Central memory CD8-positive, alpha-beta T cell (primary cell): ENCODE measurements around the gene SLC35B3.
A peak's percentile ranks its signal among the peaks of the same experiment; 100 is the strongest.
"Not testable (repeated sequence)": the region's sequence is repeated elsewhere in the genome, so short reads cannot be mapped to it uniquely, and the experiment has no call there.

ENCODE experiments used
- ATAC-seq: fragments of 150-1000 bp; cut with Tn5 transposase; replicated peaks from 2 replicates; pipeline ENCODE4 v1.10.0; 2022; ENCODE audit warnings: mild to moderate bottlenecking, moderate FRiP score, moderate number of reproducible peaks; ENCODE audit not compliant: poor library complexity, severe bottlenecking; ENCODE audit errors: extremely low read depth
- DNase-seq, 2 donors: peaks; one replicate each; pipeline ENCODE4 v3.0.0; 2021; ENCODE audit warnings: low spot score in 2 of 2
- H3K27ac Mint-ChIP-seq: one replicate; pipeline ENCODE4 v1.8.0; 2022; ENCODE audit warnings: low read depth, mild to moderate bottlenecking, moderate library complexity, mixed read lengths
- H3K27me3 Mint-ChIP-seq: one replicate; pipeline ENCODE4 v1.8.0; 2022; ENCODE audit warnings: mixed read lengths
- H3K36me3 Mint-ChIP-seq: one replicate; pipeline ENCODE4 v1.8.0; 2022; ENCODE audit warnings: mild to moderate bottlenecking, moderate library complexity, mixed read lengths; ENCODE audit not compliant: insufficient read depth
- H3K4me1 Mint-ChIP-seq: one replicate; pipeline ENCODE4 v1.8.0; 2022; ENCODE audit warnings: mixed read lengths
- H3K4me3 Mint-ChIP-seq: one replicate; pipeline ENCODE4 v1.8.0; 2022; ENCODE audit warnings: mild to moderate bottlenecking, moderate library complexity, mixed read lengths
- H3K9me3 Mint-ChIP-seq: one replicate; pipeline ENCODE4 v1.8.0; 2022; ENCODE audit warnings: mixed read lengths

The SLC35B3 gene

DNA sequence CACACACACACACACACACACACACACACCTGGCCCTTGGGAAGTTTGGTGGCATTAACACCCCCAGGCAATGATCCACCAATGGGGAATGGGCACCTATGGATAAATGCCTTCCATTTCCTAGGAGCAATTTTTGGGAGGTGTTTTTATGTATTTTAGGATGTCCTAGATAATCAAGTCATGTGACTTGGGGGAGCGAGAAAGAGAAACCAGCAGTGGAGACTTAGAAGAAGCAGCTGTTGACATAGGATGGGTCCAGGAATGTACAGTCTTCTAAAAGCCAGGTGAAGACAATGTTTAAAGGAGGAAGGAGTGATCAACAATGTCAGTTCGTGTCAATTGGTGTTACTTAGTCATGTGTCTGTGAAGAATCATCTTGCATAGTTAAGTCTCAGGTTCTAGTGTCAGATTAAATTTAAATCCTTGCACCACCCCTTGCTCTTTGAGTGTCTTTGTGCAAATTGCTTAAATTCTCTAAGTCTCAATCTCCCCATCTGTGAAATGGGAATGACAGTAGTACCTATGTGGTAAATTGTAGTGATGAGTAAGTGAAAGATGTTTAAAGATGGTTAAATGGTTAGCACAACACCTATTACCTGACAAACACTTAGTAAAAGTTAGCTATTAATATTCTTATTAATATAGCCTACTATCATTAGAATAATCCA, 4.4 kb upstream of the SLC35B3 start:
- H3K27ac Mint-ChIP-seq = no peak overlapping the region
- peaks cover 12% of the 10 kb centered on the region for H3K36me3 Mint-ChIP-seq
- H3K4me1 Mint-ChIP-seq = peaks cover 10% of the 10 kb centered on the region
- DNase-seq (no peak), ATAC-seq (no peak)
- no peaks in the 10 kb centered on the region for H3K9me3 Mint-ChIP-seq
- H3K27me3 Mint-ChIP-seq = peaks cover 19% of the 10 kb centered on the region
- no peak overlapping the region for H3K4me3 Mint-ChIP-seq

GRCh38 chr6:8437813-8438212, 2.5 kb upstream of the SLC35B3 start:
- no peak overlapping the region for H3K27ac Mint-ChIP-seq
- no peaks in the 10 kb centered on the region for H3K9me3 Mint-ChIP-seq
- ATAC-seq (no peak), DNase-seq (no peak)
- peaks cover 9% of the 10 kb centered on the region for H3K27me3 Mint-ChIP-seq
- peaks cover 15% of the 10 kb centered on the region for H3K36me3 Mint-ChIP-seq
- H3K4me1 Mint-ChIP-seq = peaks cover 26% of the 10 kb centered on the region
- no peak overlapping the region for H3K4me3 Mint-ChIP-seq

DNA sequence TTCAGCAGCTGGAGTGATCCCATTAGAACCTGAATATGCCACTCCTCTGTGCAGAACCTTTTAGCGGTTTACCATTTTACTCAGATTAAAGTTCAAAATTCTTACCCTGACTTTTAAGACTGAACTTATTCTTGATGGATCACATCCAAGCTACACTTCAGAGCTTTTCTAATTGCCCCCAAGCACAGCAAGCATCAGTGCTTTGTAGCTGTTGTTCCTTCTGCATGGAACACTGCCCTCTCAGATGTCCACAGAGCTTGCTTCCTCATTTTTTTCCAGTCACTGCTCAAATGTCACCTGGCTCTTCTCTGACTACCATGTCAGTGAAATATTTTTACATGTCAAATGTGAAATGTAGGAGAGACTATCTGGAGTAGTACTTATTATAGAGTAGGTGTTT, 1.6 kb upstream of the SLC35B3 start:
- peaks cover under 1% of the 10 kb centered on the region for H3K27me3 Mint-ChIP-seq
- peaks cover 17% of the 10 kb centered on the region for H3K36me3 Mint-ChIP-seq
- no peak overlapping the region for H3K27ac Mint-ChIP-seq
- DNase-seq (no peak), ATAC-seq (no peak)
- H3K9me3 Mint-ChIP-seq = no peaks in the 10 kb centered on the region
- peaks cover 31% of the 10 kb centered on the region for H3K4me1 Mint-ChIP-seq
- no peak overlapping the region for H3K4me3 Mint-ChIP-seq

DNA sequence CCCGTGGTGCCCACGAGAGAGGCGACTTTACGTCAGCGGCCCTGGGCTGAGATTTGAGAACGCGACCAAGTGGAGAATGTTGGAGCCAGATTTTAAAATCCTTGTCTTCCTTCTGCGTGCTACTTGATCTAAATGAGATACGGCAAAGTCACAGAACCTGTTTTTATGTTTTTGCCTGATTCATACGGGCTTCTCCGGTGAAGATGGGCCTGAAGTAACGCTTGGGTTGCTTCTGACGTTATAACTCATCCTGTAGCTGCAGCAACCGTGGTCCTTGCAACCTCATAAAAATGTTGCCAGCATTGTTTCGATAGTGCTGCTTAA, 462 bp upstream of the SLC35B3 start:
- no peak for ATAC-seq
- DNase-seq = no peak
- Mint-ChIP-seq H3K36me3 (peaks cover 20% of the 10 kb centered on the region), H3K4me3 (peak overlapping the region; percentile 90), H3K27ac (peak overlapping the region; percentile 96), H3K27me3 (no peaks in the 10 kb centered on the region), H3K4me1 (peaks cover 39% of the 10 kb centered on the region), H3K9me3 (no peaks in the 10 kb centered on the region)

- Mint-ChIP-seq H3K27me3 (no peaks in the 10 kb centered on the region), H3K36me3 (peaks cover 20% of the 10 kb centered on the region), H3K4me3 (peak overlapping the region; percentile 90), H3K27ac (peak overlapping the region; percentile 96), H3K4me1 (peaks cover 39% of the 10 kb centered on the region), H3K9me3 (no peaks in the 10 kb centered on the region)
- ATAC-seq (peak; percentile 12), DNase-seq (no peak)
Observed at GRCh38 chr6:8434727-8435092, 635 bp downstream of the SLC35B3 start.

GRCh38 chr6:8432614-8433013, 2.7 kb downstream of the SLC35B3 start:
- Mint-ChIP-seq H3K27me3 (no peaks in the 10 kb centered on the region), H3K36me3 (peaks cover 23% of the 10 kb centered on the region), H3K4me1 (peaks cover 39% of the 10 kb centered on the region), H3K9me3 (no peaks in the 10 kb centered on the region), H3K27ac (no peak overlapping the region), H3K4me3 (no peak overlapping the region)
- DNase-seq = no peak
- no peak for ATAC-seq

DNA sequence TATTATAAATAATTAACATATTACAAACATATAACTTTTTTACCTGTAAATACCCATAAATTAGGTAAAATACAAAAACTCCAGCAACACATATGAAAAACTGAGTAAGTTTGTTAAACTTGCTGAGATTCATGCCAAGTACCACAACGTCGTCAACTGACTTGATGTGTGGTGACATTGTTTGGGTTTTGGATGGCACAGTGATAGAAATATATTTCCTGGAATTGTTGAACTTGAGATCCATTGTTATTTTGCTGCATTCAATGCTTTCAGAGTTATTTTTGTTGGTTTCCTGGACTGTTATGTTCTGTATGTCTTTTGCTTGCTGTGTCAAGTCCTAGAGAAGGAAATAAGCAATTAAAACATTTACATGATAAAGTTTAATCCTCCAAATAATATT, 5.5 kb downstream of the SLC35B3 start:
- H3K27me3 Mint-ChIP-seq = no peaks in the 10 kb centered on the region
- ATAC-seq (no peak), DNase-seq (no peak)
- H3K36me3 Mint-ChIP-seq = peaks cover 24% of the 10 kb centered on the region
- H3K9me3 Mint-ChIP-seq = no peaks in the 10 kb centered on the region
- H3K27ac Mint-ChIP-seq = no peak overlapping the region
- peaks cover 29% of the 10 kb centered on the region for H3K4me1 Mint-ChIP-seq
- H3K4me3 Mint-ChIP-seq = no peak overlapping the region

DNA sequence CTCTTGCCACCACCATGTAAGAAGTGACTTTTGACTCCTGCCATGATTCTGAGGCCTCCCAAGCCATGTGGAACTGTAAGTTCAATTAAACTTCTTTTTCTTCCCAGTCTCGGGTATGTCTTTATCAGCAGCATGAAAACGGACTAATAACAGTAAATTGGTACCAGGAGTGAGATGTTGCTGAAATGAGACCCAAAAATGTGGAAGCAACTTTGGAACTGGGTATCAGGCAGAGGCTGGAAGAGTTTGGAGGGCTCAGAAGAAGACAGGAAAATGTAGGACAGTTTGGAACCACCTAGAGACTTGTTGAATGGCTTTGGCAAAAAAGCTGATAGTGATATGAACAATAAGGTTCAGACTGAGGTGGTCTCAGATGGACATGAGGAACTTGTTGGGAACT, 8.8 kb downstream of the SLC35B3 start:
- H3K4me1 Mint-ChIP-seq, DNase-seq, H3K9me3 Mint-ChIP-seq, H3K4me3 Mint-ChIP-seq, ATAC-seq, H3K27ac Mint-ChIP-seq, H3K27me3 Mint-ChIP-seq: not testable (repeated sequence)
- H3K36me3 Mint-ChIP-seq = peaks cover 20% of the 10 kb centered on the region

GRCh38 chr6:8420031-8420588, 15.2 kb downstream of the SLC35B3 start:
- Mint-ChIP-seq H3K4me3 (no peak overlapping the region), H3K9me3 (no peaks in the 10 kb centered on the region), H3K27me3 (no peaks in the 10 kb centered on the region), H3K27ac (no peak overlapping the region), H3K4me1 (no peaks in the 10 kb centered on the region), H3K36me3 (peaks cover 29% of the 10 kb centered on the region)
- ATAC-seq = no peak
- no peak for DNase-seq

- H3K27me3 Mint-ChIP-seq = no peaks in the 10 kb centered on the region
- H3K4me3 Mint-ChIP-seq = no peak overlapping the region
- peaks cover 37% of the 10 kb centered on the region for H3K36me3 Mint-ChIP-seq
- H3K27ac Mint-ChIP-seq = no peak overlapping the region
- ATAC-seq = no peak
- no peaks in the 10 kb centered on the region for H3K9me3 Mint-ChIP-seq
- H3K4me1 Mint-ChIP-seq = no peaks in the 10 kb centered on the region
- DNase-seq = no peak
Observed at GRCh38 chr6:8415913-8416312, 19.4 kb downstream of the SLC35B3 start.

DNA sequence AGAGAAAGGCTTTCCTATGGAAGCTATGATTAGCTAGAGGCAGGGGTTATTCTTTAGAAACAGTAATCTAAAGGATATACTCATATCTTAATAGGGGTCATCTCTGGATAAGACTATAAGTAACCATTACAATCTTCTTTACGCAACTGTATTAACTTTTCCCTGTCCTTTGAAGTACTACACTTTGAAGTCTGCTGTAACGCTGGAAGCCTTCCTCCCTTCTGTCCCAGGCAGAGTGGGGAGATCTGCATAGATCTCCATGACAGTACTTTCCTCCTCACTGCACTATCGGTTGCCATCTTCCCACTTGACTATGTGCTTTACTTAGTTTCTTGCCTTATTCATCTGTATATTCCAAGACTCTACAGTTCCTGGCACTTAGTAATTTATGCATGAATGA, 20.1 kb downstream of the SLC35B3 start:
- no peak overlapping the region for H3K27ac Mint-ChIP-seq
- H3K4me3 Mint-ChIP-seq = no peak overlapping the region
- H3K9me3 Mint-ChIP-seq = no peaks in the 10 kb centered on the region
- H3K27me3 Mint-ChIP-seq = no peaks in the 10 kb centered on the region
- no peak for ATAC-seq
- no peak for DNase-seq
- no peaks in the 10 kb centered on the region for H3K4me1 Mint-ChIP-seq
- peaks cover 36% of the 10 kb centered on the region for H3K36me3 Mint-ChIP-seq

- Mint-ChIP-seq H3K4me1 (no peaks in the 10 kb centered on the region), H3K9me3 (no peaks in the 10 kb centered on the region), H3K27ac (no peak overlapping the region), H3K36me3 (peaks cover 35% of the 10 kb centered on the region), H3K27me3 (no peaks in the 10 kb centered on the region), H3K4me3 (no peak overlapping the region)
- DNase-seq (no peak), ATAC-seq (no peak)
Observed at GRCh38 chr6:8414844-8415243, 20.5 kb downstream of the SLC35B3 start.

DNA sequence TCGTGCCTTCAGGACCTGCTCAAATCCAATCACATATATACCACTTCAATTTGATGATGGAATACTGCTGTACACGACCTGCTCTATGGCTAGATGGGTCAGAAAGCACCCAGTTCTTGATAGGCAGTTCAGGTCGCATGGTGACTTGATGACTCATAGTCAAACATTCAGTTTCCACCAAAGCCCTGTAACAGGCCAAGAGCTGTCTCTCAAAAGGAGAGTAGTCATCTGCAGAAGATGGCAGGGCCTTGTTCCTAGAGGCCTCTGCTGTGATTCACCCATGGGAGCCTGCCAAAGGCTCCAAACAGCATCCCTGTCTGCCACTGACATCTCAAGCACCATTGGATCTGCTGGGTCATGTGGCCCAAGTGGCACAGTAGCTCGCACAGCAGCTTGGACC, 29.4 kb downstream of the SLC35B3 start:
- not testable (repeated sequence) for H3K36me3 Mint-ChIP-seq, ATAC-seq

More for the DNA sequence above, 29.4 kb downstream of the SLC35B3 start:
- not testable (repeated sequence) for H3K9me3 Mint-ChIP-seq, H3K4me1 Mint-ChIP-seq, H3K27me3 Mint-ChIP-seq, H3K4me3 Mint-ChIP-seq, H3K27ac Mint-ChIP-seq, DNase-seq
